Common myeloid progenitor, CD34-positive (primary cell): Measurements from ENCODE around the gene NPAS4.

Experiments
- CTCF ChIA-PET: fragments of 350-600 bp; sonication (Branson Sonifier 250); formaldehyde crosslinking; loops from one replicate; lab custom pipeline; 2021; ENCODE audit warnings: antibody characterized with exemption; lab: Charles Lee
- POLR2A ChIA-PET: fragments of 350-600 bp; sonication (Branson Sonifier 250); formaldehyde crosslinking; loops from one replicate; lab custom pipeline; 2021; ENCODE audit warnings: antibody characterized with exemption; lab: Charles Lee
- DNase-seq, 3 donors: peaks; one replicate each; pipeline versions ENCODE4 v3.0.0 to v3.0.0-alpha.2; 2013
- H3K27ac ChIP-seq, 2 experiments: 1 replicate in 1 of 2; 2 replicates in 1 of 2; pipeline ENCODE4 v1.7.0; 2013; ENCODE audit warnings: inconsistent platforms in 2 of 2, low read length in 2 of 2, mild to moderate bottlenecking in 2 of 2, low read depth in 1 of 2, moderate library complexity in 1 of 2; ENCODE audit not compliant: severe bottlenecking in 2 of 2, insufficient read depth in 1 of 2, poor library complexity in 1 of 2
- H3K27me3 ChIP-seq, 5 experiments: replicated peaks in 2 of 5; 1 replicate in 3 of 5; 2 replicates in 2 of 5; pipeline versions ENCODE4 v1.6.1 to v1.7.0; 2013; ENCODE audit warnings: low read length in 4 of 5, mild to moderate bottlenecking in 2 of 5, moderate library complexity in 2 of 5, inconsistent platforms in 1 of 5; ENCODE audit not compliant: insufficient read depth in 5 of 5, control insufficient read depth in 4 of 5
- H3K36me3 ChIP-seq, 4 experiments: 1 replicate in 2 of 4; 2 replicates in 2 of 4; pipeline versions ENCODE4 v1.6.1 to v1.7.0; 2013; ENCODE audit warnings: low read length in 3 of 4, control low read depth in 1 of 4, mild to moderate bottlenecking in 1 of 4; ENCODE audit not compliant: control insufficient read depth in 4 of 4, insufficient read depth in 4 of 4
- H3K4me1 ChIP-seq, 4 experiments: 1 replicate in 3 of 4; 2 replicates in 1 of 4; pipeline versions ENCODE4 v1.6.1 to v1.7.1; 2013; ENCODE audit warnings: low read length in 3 of 4, mild to moderate bottlenecking in 3 of 4, control low read depth in 1 of 4, inconsistent platforms in 1 of 4, moderate library complexity in 1 of 4; ENCODE audit not compliant: control insufficient read depth in 4 of 4, insufficient read depth in 4 of 4; ENCODE audit errors: control extremely low read depth in 1 of 4
- H3K4me3 ChIP-seq, 7 experiments: 1 replicate in 4 of 7; 2 replicates in 3 of 7; pipeline versions ENCODE4 v1.5.1 to v1.7.0; 2013; ENCODE audit warnings: mild to moderate bottlenecking in 7 of 7, low read length in 6 of 7, moderate library complexity in 6 of 7, inconsistent platforms in 2 of 7, low read depth in 2 of 7, control low read depth in 1 of 7; ENCODE audit not compliant: insufficient read depth in 4 of 7, control insufficient read depth in 1 of 7; ENCODE audit errors: extremely low read depth in 1 of 7
- H3K9me3 ChIP-seq, 5 experiments: 1 replicate in 4 of 5; 2 replicates in 1 of 5; pipeline versions ENCODE4 v1.6.1 to v1.7.1; 2013; ENCODE audit warnings: low read length in 4 of 5, mild to moderate bottlenecking in 2 of 5, inconsistent platforms in 1 of 5, low read depth in 1 of 5, moderate library complexity in 1 of 5; ENCODE audit not compliant: control insufficient read depth in 4 of 5, insufficient read depth in 2 of 5; ENCODE audit errors: control extremely low read depth in 1 of 5
- WGBS: methylation state at CpG from one replicate; pipeline ENCODE4 v1.1.5; 2013; ENCODE audit not compliant: insufficient coverage; 5-methylcytosine and 5-hydroxymethylcytosine counted together

Gene NPAS4

GRCh38 chr11:66415423-66415822 lies 5.4 kb upstream of the NPAS4 start:
- Histone ChIP-seq H3K27ac (no peak overlapping the region), H3K4me3 (no peak overlapping the region), H3K36me3 (no peaks in the 10 kb centered on the region), H3K9me3 (peaks cover 0 to 4% (median 0%) of the 10 kb centered on the region in 5 experiments), H3K4me1 (peaks cover 0 to 2% (median 0%) of the 10 kb centered on the region in 4 experiments), H3K27me3 (peaks cover 11 to 88% (median 32%) of the 10 kb centered on the region in 5 experiments)
- no peak for DNase-seq
- 100% methylated on average over 2 of the region's 2 CpGs for WGBS
- ChIA-PET CTCF (interaction anchor here (0.8 to 4.3 kb wide), 3 partner anchors 7 to 29 kb away, joined by 3 to 36 read pairs (median 3); no protein-coding TSS in a partner anchor), POLR2A (no interaction called here)

- Histone ChIP-seq H3K4me3 (no peak overlapping the region), H3K4me1 (peaks cover 0 to 2% (median 0%) of the 10 kb centered on the region in 4 experiments), H3K36me3 (no peaks in the 10 kb centered on the region), H3K27ac (no peak overlapping the region), H3K9me3 (peaks cover 0 to 4% (median 0%) of the 10 kb centered on the region in 5 experiments), H3K27me3 (peaks cover 11 to 81% (median 28%) of the 10 kb centered on the region in 5 experiments)
- ChIA-PET CTCF (interaction anchor here (0.7 to 4.3 kb wide), 7 partner anchors 9 to 261 kb away, joined by 3 to 36 read pairs (median 3); no protein-coding TSS in a partner anchor), POLR2A (no interaction called here)
- WGBS: 70% methylated on average over 3 of the region's 11 CpGs
- DNase-seq: no peak
These were observed 3.8 kb upstream of the NPAS4 start for GRCh38 chr11:66417000-66417399.

DNA sequence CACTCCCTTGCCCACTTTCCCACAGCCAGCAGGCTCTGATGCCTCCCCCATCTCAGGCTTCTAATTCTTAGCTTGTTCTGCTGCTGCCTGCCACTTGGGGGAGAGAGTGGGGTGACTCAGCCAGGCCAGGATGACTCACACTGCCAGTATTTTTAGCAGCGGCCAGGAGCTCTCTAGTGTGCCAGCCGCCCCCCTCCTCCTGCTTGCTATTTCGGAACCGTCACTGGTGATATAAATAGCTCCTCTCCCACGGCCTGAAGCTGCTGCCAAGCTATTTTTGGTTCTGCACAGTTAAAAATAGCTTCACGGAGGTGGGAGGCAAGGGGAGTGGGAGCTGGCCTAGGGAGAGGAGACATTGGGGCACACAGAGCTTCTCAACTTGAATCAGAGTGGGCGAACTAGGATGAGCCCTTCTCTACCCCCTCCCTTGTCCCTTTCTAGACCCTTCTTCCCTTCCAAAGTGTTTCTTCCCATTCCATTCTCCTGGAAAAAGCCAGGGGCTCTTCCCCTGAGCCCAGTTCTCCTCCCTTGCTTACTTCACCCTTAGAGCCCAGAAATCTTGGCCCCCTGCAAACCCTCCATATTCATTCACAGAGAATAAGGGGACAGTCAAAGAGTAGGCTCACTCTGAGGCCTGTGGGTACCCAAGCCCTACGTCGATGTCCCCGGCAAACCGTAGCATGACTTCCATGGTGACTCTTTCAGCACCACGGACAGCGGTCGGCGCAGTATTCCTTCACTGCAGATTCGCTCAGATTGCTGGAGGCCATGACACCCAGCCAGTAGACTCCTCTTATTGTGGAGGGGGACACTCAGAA lies 2.5 kb upstream of the NPAS4 start:
- Histone ChIP-seq H3K27me3 (peaks cover 11 to 75% (median 27%) of the 10 kb centered on the region in 5 experiments), H3K4me3 (no peak overlapping the region), H3K4me1 (peaks cover 0 to 2% (median 0%) of the 10 kb centered on the region in 4 experiments), H3K36me3 (no peaks in the 10 kb centered on the region), H3K27ac (no peak overlapping the region), H3K9me3 (peaks cover 0 to 4% (median 0%) of the 10 kb centered on the region in 5 experiments)
- CTCF ChIA-PET: interaction anchor here (0.8 to 4.3 kb wide), 7 partner anchors 9 to 416 kb away, joined by 3 to 36 read pairs (median 5); no protein-coding TSS in a partner anchor
- DNase-seq: peak; percentile 69 to 84 (median 83)
- WGBS: 10% methylated on average over 13 of the region's 16 CpGs
- POLR2A ChIA-PET: no interaction called here

GRCh38 chr11:66418986-66419308 lies 1.9 kb upstream of the NPAS4 start:
- ChIA-PET POLR2A (no interaction called here), CTCF (interaction anchor here (4.3 kb wide), 1 partner anchor 11 kb away, joined by 36 read pairs; no protein-coding TSS in a partner anchor)
- Histone ChIP-seq H3K27ac (no peak overlapping the region), H3K36me3 (no peaks in the 10 kb centered on the region), H3K27me3 (peaks cover 11 to 69% (median 24%) of the 10 kb centered on the region in 5 experiments), H3K4me3 (no peak overlapping the region), H3K9me3 (peaks cover 0 to 4% (median 0%) of the 10 kb centered on the region in 5 experiments), H3K4me1 (peaks cover 0 to 2% (median 0%) of the 10 kb centered on the region in 4 experiments)
- DNase-seq: no peak
- WGBS: 54% methylated on average over 3 of the region's 3 CpGs

DNA sequence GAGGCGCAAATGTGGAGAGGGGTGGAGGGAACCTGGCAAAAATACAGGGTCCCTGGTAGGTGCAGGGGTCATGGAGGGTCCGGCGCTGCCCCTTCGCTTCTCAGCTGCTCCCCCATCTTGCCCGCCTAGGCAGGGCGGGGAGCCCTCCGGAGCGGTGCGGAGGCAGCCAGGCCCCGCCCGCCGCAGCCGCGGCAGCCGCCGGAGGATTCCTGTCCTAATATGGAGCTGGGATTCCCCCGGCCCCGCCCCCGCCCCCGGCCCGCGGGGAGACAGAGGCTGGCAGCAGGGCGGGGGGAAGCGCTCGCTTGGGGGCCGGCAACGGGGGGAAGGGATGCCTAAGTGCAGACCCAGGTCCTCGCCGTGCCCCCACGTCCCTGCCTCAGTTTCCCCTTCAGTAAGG lies 1.0 kb upstream of the NPAS4 start:
- no peak overlapping the region for H3K27ac ChIP-seq
- H3K36me3 ChIP-seq: no peaks in the 10 kb centered on the region
- ChIA-PET CTCF (no interaction called here), POLR2A (no interaction called here)
- no peak overlapping the region for H3K4me3 ChIP-seq
- WGBS: 6% methylated on average over 13 of the region's 30 CpGs
- H3K4me1 ChIP-seq: peaks cover 0 to 2% (median 0%) of the 10 kb centered on the region in 4 experiments
- DNase-seq: no peak
- H3K9me3 ChIP-seq: peaks cover 0 to 4% (median 0%) of the 10 kb centered on the region in 5 experiments
- H3K27me3 ChIP-seq: peaks cover 8 to 61% (median 22%) of the 10 kb centered on the region in 5 experiments

- Histone ChIP-seq H3K9me3 (peaks cover 0 to 4% (median 0%) of the 10 kb centered on the region in 5 experiments), H3K36me3 (no peaks in the 10 kb centered on the region), H3K4me3 (no peak overlapping the region), H3K4me1 (peaks cover 0 to 2% (median 0%) of the 10 kb centered on the region in 4 experiments), H3K27ac (no peak overlapping the region), H3K27me3 (peaks cover 0 to 46% (median 21%) of the 10 kb centered on the region in 5 experiments)
- ChIA-PET POLR2A (interaction anchor here (1.1 kb wide), 1 partner anchor 17 kb away, joined by 4 read pairs; the partner anchor contains the start of gene MRPL11), CTCF (interaction anchor here (0.9 to 1.6 kb wide), 6 partner anchors 9 to 57 kb away, joined by 3 to 11 read pairs (median 4); partner anchors contain the start of gene MRPL11)
- 13% methylated on average over 36 of the region's 38 CpGs for WGBS
- DNase-seq: peak; percentile 81 to 90 (median 85)
These were observed 814 bp downstream of the NPAS4 start for GRCh38 chr11:66421492-66422205.
